ENCODE results near the gene DUOXA1. TPM values are rescaled to one million over a fixed set of nuclear protein-coding genes. Genes with fewer than 3 reads are reported as not detected.
"Not testable (repeated sequence)": the region's sequence is repeated elsewhere in the genome, so short reads cannot be mapped to it uniquely, and the experiment has no call there.

DUOXA1 gene
- total RNA-seq, 2 donors from 2014 or later: 1.1 to 2.1 TPM

DNA sequence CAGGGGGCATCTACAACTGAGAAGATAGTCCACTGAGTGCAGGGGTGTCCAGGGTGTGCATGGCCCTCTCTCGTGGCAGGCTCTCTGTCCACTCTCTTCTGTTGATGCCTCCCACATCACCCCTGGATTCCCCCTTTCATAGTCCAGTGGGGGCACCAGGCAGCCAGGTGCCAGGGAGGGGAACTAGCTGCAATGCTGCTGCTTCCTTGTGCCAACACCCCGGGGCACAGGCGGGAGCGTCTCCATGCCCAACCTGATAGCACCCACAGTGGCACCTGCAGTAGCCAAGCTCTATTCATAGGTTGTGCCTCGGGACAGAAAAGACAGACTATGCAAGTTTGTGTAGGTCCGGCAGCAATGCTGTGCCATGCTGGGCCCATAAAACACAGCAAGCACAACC lies 27.5 kb downstream of the DUOXA1 start:
- ATAC-seq (no peak), DNase-seq (no peak)
- intact Hi-C loops (cut with DNase I): no loop called here

DNA sequence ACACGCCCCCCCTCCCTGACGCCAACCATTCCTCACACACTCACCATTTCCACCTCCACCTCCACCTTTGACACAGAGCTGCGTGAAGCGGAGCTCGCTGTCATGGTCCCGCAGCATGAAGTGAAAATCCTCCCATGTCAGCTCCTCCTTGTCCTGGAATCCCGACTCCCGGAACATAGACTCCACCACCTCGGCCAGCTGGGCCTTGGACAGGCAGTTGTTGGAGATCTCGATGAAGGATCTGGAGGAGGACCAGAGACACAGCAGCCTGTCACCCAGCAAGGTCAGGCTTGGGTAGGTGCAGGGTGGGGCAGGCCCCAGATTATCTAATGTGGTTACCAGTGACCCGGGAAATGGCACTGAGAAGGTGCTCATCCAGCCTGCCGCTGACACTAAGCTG lies 27.9 kb downstream of the DUOXA1 start:
- no peak for DNase-seq
- intact Hi-C loops (cut with DNase I): no loop called here
- ATAC-seq: no peak

GRCh38 chr15:45100884-45101625 lies 28.6 kb downstream of the DUOXA1 start:
- intact Hi-C loops (cut with DNase I): no loop called here
- ATAC-seq (no peak), DNase-seq (no peak)

DNA sequence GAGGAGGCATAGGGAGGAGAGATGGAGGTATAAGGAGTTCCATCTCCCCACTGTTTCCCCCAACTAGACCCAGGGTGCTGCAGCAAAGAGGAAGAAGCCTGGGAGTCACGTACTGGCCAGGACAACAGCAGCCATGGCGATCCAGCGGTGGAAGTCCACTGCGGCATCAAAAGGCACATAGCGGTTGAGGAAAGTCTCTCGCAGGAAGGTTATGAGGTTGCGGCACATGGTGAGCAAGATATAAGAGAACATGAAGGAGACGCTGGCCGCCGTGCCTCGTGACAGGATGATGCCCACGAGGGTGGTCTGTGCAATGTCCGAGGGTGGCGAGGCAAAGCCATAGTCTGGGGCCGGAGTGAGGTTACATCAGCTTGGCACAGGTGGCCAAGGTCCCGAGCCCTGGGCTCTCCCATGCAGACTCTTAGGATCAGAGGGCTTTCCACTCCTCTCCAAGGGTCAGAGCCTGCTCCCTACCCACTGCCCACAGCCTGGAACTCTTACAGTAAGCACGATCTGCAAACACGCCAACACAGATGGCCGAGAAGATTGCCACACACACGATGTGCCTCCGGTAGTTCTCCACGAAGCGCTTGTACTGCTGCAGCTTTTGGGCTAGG lies 30.0 kb downstream of the DUOXA1 start:
- DNase-seq (no peak), ATAC-seq (no peak)
- intact Hi-C loops (cut with DNase I): no loop called here

- no peak for ATAC-seq
- DNase-seq: no peak
- intact Hi-C loops (cut with DNase I): no loop called here
Observed at GRCh38 chr15:45097466-45097865, 32.2 kb downstream of the DUOXA1 start.

DNA sequence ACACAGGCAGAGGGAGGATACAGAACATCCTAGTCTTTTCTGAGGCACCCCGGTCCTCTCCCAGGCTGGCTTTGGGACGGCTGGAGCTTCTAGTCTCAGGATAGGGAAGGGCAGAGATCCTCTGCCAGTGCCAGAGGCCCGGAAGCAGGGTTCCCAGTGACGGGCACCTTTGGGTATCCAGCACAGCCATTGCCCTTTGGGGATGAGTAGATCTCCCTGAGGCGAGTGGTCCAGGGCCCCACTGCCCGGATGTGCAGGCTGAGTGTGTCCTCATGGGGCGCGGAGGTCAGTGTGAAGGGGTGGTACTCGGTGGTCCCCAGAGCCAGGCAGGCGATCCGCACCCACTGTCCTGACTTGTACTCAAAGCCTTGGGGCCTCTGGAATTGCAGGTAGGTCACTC lies 34.0 kb downstream of the DUOXA1 start:
- no peak for ATAC-seq
- DNase-seq: no peak
- intact Hi-C loops (cut with DNase I): no loop called here

GRCh38 chr15:45094358-45094730 lies 35.3 kb downstream of the DUOXA1 start:
- peak in 1 of 2 donors; percentile 9 for ATAC-seq
- DNase-seq: no peak
- intact Hi-C loops (cut with DNase I): no loop called here

DNA sequence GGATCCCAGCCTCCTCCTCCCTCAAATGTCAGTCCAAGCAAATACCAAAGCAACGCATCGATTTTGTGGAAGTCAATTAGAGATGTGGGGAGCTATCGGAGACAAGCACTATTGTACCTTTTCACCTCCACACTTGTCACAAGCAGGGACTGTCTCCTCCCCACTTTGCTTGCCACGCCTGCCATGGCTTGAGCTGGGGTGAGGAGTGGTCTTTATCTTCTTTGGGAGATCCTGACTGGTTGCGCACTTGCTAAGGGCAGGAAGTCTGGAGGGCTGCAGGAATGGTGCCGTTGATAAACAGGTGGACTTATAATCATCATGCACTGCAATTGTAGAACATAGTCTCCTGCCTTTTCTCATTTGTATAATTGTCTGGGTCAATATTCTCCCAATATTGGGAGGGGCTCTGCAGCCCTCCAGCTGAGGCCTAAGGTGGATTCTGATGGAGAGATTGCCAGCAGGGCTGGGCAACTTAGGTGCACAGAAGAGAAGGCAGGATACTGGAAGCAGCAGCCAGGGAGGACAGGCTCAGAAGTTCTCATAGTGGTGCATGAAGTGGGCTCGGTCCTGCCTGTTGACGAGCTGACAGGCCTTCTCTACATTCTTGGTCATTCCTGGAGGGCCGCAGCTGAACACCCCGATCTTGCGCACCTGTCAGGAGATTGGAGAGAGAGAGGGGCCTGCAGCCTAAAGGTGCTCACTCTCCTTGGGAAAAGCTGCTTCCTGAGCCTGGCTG lies 35.9 kb downstream of the DUOXA1 start:
- intact Hi-C loops (cut with DNase I): no loop called here
- DNase-seq: no peak
- ATAC-seq: no peak

GRCh38 chr15:45093013-45093412 lies 36.7 kb downstream of the DUOXA1 start:
- DNase-seq (no peak), ATAC-seq (no peak)
- intact Hi-C loops (cut with DNase I): no loop called here

DNA sequence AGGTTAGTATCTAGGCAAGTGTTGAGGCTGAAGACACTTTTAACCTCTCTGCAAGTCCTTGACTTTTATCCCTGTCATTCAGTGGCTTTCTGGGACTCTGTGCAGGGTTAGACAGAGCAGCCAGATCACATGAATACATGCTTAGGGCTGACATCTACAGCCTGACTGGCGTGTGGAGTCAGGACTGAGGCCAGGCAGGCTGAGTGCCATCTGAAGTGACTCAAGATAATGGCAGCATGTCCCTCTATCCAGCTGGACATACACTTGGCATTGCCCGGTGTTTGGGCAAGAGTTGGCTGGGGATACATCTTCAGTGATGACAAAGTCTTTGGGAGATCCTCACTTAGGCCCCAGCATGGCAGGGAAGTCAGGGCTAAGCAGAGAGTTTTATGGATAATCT lies 38.1 kb downstream of the DUOXA1 start:
- intact Hi-C loops (cut with DNase I): no loop called here
- DNase-seq: peak; percentile 55
- ATAC-seq: peak; percentile 87 to 94

DNA sequence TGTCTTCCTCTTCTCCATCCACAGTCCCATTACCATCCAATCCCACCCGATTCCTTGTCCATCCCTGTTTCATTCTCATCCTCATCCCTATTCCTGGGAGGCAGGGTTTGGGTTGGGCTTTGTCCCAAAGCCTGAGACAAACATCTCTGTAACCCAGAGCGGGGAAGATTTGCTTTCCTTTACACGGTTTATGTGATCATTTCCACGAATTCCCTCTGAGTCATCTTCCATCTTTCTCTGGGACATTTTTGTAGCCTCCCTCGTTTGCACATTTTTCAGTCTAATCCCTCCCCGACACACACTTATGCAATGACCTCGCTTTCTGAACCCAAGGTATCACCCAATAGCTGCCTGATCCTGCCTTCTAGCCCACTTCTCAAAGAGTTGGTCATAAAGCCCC lies 38.5 kb downstream of the DUOXA1 start:
- intact Hi-C loops (cut with DNase I): no loop called here
- DNase-seq (no peak), ATAC-seq (no peak)

DNA sequence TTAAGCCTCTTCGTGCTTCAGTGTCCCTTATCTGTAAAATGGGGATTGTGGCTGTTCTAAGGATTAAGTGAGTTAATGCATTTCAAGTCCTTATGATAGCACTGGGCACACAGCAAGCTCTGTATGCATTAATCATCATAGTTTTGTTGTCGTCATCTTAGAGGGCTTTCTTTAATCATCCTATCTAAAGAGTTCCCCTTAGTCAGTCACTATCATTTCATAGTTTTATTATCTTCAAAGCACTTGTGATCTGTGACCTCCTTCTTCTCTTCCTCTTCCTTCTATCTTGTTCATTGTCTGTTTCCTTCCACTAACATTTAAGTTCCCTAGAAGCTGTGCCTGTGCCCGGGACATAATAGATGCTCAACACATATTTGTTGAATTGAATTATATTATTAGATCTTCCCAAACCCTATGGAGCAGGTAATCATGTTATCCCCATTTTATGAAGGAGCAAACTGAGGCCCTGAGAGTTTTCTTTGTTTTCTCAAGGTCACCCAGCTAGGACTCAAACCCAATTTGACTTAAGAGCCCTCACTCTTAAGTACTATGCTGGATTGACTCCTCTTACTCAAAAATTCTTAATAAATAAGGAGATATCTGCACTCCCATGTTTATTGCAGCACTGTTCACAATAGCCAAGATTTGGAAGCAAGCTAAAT lies 39.8 kb downstream of the DUOXA1 start:
- DNase-seq: no peak
- intact Hi-C loops (cut with DNase I): no loop called here
- peak in 1 of 2 donors; percentile 11 for ATAC-seq

DNA sequence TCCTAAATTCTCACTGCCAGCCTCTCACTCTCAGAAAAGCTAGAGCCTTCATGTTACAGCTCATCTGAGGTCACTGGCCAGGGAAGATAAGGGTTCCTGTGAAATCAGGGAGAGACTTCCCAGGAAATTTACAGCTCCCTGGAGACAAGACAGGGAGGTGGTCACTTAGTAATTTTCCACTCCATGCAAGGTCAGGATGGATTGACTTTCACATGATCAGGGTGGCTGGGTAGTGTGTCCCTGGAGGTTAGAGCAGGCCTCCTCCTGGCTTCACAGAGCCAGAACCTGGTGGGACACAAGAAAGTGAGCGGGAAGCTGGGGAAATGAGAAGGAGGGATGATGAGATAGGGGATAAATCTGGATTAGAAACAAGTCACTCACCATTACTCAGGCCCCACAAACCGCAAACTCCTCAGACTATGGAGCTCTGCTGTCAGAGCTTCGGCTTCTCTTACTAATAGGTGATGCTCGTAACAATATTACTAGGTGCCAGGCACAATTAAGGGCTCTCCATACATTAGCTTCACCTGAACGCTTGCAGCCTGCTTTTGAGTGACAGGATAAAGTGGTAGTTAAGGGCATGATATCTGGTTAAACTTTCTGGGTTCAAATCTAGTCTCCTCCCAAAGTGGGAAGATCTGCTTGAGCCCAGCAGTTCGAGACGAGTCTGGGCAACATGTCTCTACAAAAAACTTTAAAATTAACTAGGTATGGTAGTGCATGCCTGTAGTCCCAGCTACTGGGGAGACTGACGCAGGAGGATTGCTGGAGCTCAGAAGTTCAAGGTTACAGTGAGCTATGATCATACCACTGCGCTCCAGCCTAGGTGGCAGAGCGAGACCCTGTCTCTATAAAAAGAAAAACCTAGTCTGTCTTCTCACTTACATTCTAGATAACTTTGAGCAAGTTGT lies 40.6 kb downstream of the DUOXA1 start:
- DNase-seq: no peak
- ATAC-seq: peak in 1 of 2 donors; percentile 18
- intact Hi-C loops (cut with DNase I): no loop called here

DNA sequence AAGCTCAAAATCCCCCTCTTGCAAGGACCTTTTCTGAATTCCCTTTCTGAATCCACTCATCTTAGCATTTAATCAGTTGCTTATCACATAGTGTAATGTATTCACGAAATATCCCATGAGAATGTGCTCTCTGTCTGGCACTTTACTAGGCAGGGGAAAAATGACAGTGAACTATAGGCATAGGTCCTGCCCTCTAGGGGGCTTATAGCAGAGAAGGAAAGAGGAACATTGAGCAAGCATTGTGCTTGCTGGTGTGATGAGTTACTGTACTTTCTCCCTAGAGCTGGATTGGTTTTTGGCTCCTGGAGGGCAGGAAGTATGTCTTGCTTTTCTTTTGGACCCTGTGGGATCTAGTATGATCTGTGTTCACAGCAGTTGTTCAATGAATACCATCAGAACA lies 42.2 kb downstream of the DUOXA1 start:
- ATAC-seq: no peak
- no peak for DNase-seq
- intact Hi-C loops (cut with DNase I): no loop called here

- intact Hi-C loops (cut with DNase I): no loop called here
- no peak for DNase-seq
- no peak for ATAC-seq
Observed at GRCh38 chr15:45084163-45084562, 45.5 kb downstream of the DUOXA1 start.

GRCh38 chr15:45083223-45083622 lies 46.5 kb downstream of the DUOXA1 start:
- no peak for DNase-seq
- intact Hi-C loops (cut with DNase I): no loop called here
- ATAC-seq: no peak

GRCh38 chr15:45082412-45082811 lies 47.3 kb downstream of the DUOXA1 start:
- ATAC-seq; intact Hi-C loops (cut with DNase I); DNase-seq: not testable (repeated sequence)

DNA sequence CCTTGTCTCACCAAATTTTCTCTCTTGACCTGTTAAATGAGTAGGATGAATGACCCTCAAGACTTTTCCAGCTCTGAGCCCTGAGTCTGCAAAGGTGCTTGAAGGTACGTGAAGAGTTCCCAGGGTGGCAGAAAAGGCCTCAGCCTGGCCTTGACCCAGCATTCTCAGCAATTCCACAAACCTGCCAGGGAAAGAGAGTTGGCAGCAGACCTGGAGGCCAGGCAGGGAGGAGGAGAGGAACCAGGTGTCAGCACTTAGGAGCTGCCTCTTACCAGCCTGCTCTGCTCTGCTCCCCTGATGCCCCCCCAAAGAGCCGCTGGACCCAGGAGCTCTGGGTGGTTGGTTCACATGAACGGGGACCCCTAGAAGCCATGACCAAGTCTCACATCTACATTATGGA lies 49.1 kb downstream of the DUOXA1 start:
- ATAC-seq: peak; percentile 27 to 43
- not testable (repeated sequence) for DNase-seq

More for the DNA sequence above, 49.1 kb downstream of the DUOXA1 start:
- intact Hi-C loops (cut with DNase I): not testable (repeated sequence)

Measured in left cardiac atrium (tissue), 4 donors.